ENCODE results near the gene MTRFR. TPM values are rescaled to one million over a fixed set of nuclear protein-coding genes. Genes with fewer than 3 reads are reported as not detected.
"Not testable (repeated sequence)": the region's sequence is repeated elsewhere in the genome, so short reads cannot be mapped to it uniquely, and the experiment has no call there.

Gene MTRFR
- 8.1 TPM for total RNA-seq
- long read RNA-seq, transcript C12orf65-201 (3 exons, 2,073 nt) = major isoform, 35 of 37 reads
- long read RNA-seq, partial matches to known transcripts = 0 of 37 reads
- long read RNA-seq, other reads (novel, unspliced or antisense) = 2 of 37 reads

- intact Hi-C loops (cut with DNase I) = no loop called here
- DNase-seq (peak; percentile 99), ATAC-seq (ENCODE audit: poor library complexity) (peak; percentile 98)
These were observed at the start of gene MTRFR, which contains the start of gene MPHOSPH9 for GRCh38 chr12:123232807-123233504. MTRFR (plus strand) TSS chr12:123233436; CDS start chr12:123253675, 20,239 bp downstream. MPHOSPH9 (minus strand) TSS chr12:123233141; CDS start chr12:123230364, 2,777 bp downstream.

- no peak for ATAC-seq (ENCODE audit: poor library complexity)
- no peak for DNase-seq
- intact Hi-C loops (cut with DNase I) = no loop called here
These were observed 45.6 kb upstream of the MTRFR start for GRCh38 chr12:123187637-123188036.

GRCh38 chr12:123199936-123200335, 33.3 kb upstream of the MTRFR start:
- intact Hi-C loops (cut with DNase I) = no loop called here
- ATAC-seq (ENCODE audit: poor library complexity) (no peak), DNase-seq (no peak)

GRCh38 chr12:123200414-123200813, 32.8 kb upstream of the MTRFR start:
- no peak for ATAC-seq (ENCODE audit: poor library complexity)

GRCh38 chr12:123206794-123207193, 26.4 kb upstream of the MTRFR start:
- intact Hi-C loops (cut with DNase I); DNase-seq; ATAC-seq (ENCODE audit: poor library complexity): not testable (repeated sequence)

More at GRCh38 chr12:123200414-123200813, 32.8 kb upstream of the MTRFR start:
- DNase-seq = no peak
- intact Hi-C loops (cut with DNase I) = no loop called here

- ATAC-seq (ENCODE audit: poor library complexity); intact Hi-C loops (cut with DNase I); DNase-seq: not testable (repeated sequence)
These were observed 25.4 kb upstream of the MTRFR start for GRCh38 chr12:123207815-123208214.

GRCh38 chr12:123223241-123223668, 10.0 kb upstream of the MTRFR start:
- ATAC-seq (ENCODE audit: poor library complexity) = no peak
- no peak for DNase-seq
- intact Hi-C loops (cut with DNase I) = loop anchor here (10.0 kb wide), 1 partner anchor 58 kb away; no protein-coding TSS in a partner anchor

- ATAC-seq (ENCODE audit: poor library complexity) = no peak
- intact Hi-C loops (cut with DNase I) = loop anchor here (10.0 kb wide), 1 partner anchor 61 kb away; no protein-coding TSS in a partner anchor
- no peak for DNase-seq
These were observed 7.8 kb upstream of the MTRFR start for GRCh38 chr12:123225443-123225842.

- ATAC-seq (ENCODE audit: poor library complexity) = no peak
- no peak for DNase-seq
- intact Hi-C loops (cut with DNase I) = loop anchor here (10.0 kb wide), 1 partner anchor 63 kb away; no protein-coding TSS in a partner anchor
These were observed 5.5 kb upstream of the MTRFR start for GRCh38 chr12:123227581-123228258.

GRCh38 chr12:123229051-123229450, 4.2 kb upstream of the MTRFR start:
- ATAC-seq (ENCODE audit: poor library complexity) = no peak
- intact Hi-C loops (cut with DNase I) = loop anchor here (10.0 kb wide), 1 partner anchor 64 kb away; no protein-coding TSS in a partner anchor

GRCh38 chr12:123231931-123232330, 1.3 kb upstream of the MTRFR start:
- intact Hi-C loops (cut with DNase I) = no loop called here
- ATAC-seq (ENCODE audit: poor library complexity) (no peak), DNase-seq (no peak)

More at GRCh38 chr12:123229051-123229450, 4.2 kb upstream of the MTRFR start:
- no peak for DNase-seq

GRCh38 chr12:123232472-123232806, 797 bp upstream of the MTRFR start:
- no peak for DNase-seq
- peak; percentile 15 for ATAC-seq (ENCODE audit: poor library complexity)

GRCh38 chr12:123233505-123234308, 471 bp downstream of the MTRFR start:
- ATAC-seq (ENCODE audit: poor library complexity) = peak; percentile 10
- DNase-seq = no peak
- intact Hi-C loops (cut with DNase I) = no loop called here

More at GRCh38 chr12:123232472-123232806, 797 bp upstream of the MTRFR start:
- intact Hi-C loops (cut with DNase I) = no loop called here

GRCh38 chr12:123237646-123238329, 4.6 kb downstream of the MTRFR start:
- intact Hi-C loops (cut with DNase I) = no loop called here
- ATAC-seq (ENCODE audit: poor library complexity) = no peak
- peak; percentile 71 for DNase-seq

GRCh38 chr12:123238330-123238682, 5.1 kb downstream of the MTRFR start:
- ATAC-seq (ENCODE audit: poor library complexity) (no peak), DNase-seq (no peak)
- intact Hi-C loops (cut with DNase I) = no loop called here

GRCh38 chr12:123238961-123239360, 5.7 kb downstream of the MTRFR start:
- DNase-seq = no peak
- no peak for ATAC-seq (ENCODE audit: poor library complexity)
- intact Hi-C loops (cut with DNase I) = no loop called here

- no peak for DNase-seq
- ATAC-seq (ENCODE audit: poor library complexity) = peak; percentile 52
- intact Hi-C loops (cut with DNase I) = no loop called here
These were observed 9.1 kb downstream of the MTRFR start for GRCh38 chr12:123242116-123242904.
